Measurements from ENCODE around the gene BAG3.
"Not testable (repeated sequence)": the region's sequence is repeated elsewhere in the genome, so short reads cannot be mapped to it uniquely, and the experiment has no call there.

DNA sequence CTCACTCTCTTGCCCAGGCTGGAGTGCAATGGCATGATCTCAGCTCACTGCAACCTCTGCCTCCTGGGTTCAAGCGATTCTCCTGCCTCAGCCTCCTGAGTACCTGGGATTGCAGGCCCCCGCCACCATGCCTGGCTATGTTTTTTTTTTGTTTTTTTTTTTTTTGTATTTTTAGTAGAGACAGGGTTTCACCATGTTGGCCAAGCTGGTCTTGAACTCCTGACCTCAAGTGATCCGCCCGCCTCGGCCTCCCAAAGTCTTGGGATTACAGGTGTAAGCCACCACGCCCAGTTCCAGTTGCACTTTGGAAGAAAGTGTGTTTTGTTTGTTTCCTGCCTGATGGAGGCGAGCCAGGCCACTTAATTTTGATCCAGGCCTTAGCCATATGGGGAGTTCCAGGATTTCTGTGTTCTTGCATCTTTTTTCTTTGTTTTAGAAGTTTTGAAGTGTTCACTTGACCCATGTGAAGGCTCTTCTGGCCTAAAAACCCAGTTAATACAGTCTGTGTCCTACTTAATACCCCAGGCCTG is 11.0 kb downstream of the BAG3 start:
- TF ChIP-seq, protein P1, sequence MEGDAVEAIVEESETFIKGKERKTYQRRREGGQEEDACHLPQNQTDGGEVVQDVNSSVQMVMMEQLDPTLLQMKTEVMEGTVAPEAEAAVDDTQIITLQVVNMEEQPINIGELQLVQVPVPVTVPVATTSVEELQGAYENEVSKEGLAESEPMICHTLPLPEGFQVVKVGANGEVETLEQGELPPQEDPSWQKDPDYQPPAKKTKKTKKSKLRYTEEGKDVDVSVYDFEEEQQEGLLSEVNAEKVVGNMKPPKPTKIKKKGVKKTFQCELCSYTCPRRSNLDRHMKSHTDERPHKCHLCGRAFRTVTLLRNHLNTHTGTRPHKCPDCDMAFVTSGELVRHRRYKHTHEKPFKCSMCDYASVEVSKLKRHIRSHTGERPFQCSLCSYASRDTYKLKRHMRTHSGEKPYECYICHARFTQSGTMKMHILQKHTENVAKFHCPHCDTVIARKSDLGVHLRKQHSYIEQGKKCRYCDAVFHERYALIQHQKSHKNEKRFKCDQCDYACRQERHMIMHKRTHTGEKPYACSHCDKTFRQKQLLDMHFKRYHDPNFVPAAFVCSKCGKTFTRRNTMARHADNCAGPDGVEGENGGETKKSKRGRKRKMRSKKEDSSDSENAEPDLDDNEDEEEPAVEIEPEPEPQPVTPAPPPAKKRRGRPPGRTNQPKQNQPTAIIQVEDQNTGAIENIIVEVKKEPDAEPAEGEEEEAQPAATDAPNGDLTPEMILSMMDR (IDR thresholded peaks at IDR 0.05; ENCODE audit: low read depth, low read length, poor library complexity, severe bottlenecking), result not testable (repeated sequence)
- not testable (repeated sequence) for TF ChIP-seq EZH2phosphoT487 (IDR thresholded peaks at IDR 0.05; ENCODE audit: borderline replicate concordance, low read length)

Data from DOHH2 (cell line).